Kidney (tissue), 14 donors: ENCODE data around the gene ESR2. TPM values are rescaled to one million over a fixed set of nuclear protein-coding genes. Genes with fewer than 3 reads are reported as not detected.
A peak's percentile ranks its signal among the peaks of the same experiment; 100 is the strongest.

Source experiments
- DNase-seq, 5 donors: peaks; one replicate each; pipeline ENCODE4 v3.0.0-alpha.2; 2013 to 2020
- FAIRE-seq: peaks from 2 replicates; lab custom pipeline; 2012; peaks lifted over from hg19 to GRCh38; lab: Jason Lieb, UNC
- H3K27ac ChIP-seq, 2 donors: one replicate each; pipeline ENCODE4 v1.7.0; 2013; ENCODE audit warnings: low read depth in 2 of 2, low read length in 2 of 2, inconsistent platforms in 1 of 2
- H3K27me3 ChIP-seq: one replicate; pipeline ENCODE4 v1.7.1; 2013; ENCODE audit warnings: low read length, inconsistent platforms; ENCODE audit not compliant: control insufficient read depth, insufficient read depth
- H3K36me3 ChIP-seq, 3 donors: one replicate each; pipeline versions ENCODE4 v1.7.0 to v1.7.1; 2013; ENCODE audit warnings: low read length in 3 of 3, control low read depth in 1 of 3, inconsistent platforms in 1 of 3; ENCODE audit not compliant: insufficient read depth in 3 of 3, control insufficient read depth in 2 of 3
- H3K4me1 ChIP-seq, 3 donors: one replicate each; pipeline versions ENCODE4 v1.7.0 to v1.7.1; 2013; ENCODE audit warnings: low read length in 3 of 3, inconsistent platforms in 1 of 3, low read depth in 1 of 3; ENCODE audit not compliant: control insufficient read depth in 2 of 3, insufficient read depth in 2 of 3
- H3K4me3 ChIP-seq, 3 donors: one replicate each; pipeline versions ENCODE4 v1.7.0 to v1.8.1; 2013; ENCODE audit warnings: low read length in 3 of 3, control low read depth in 1 of 3, inconsistent platforms in 1 of 3
- H3K9ac ChIP-seq, 3 donors: one replicate each; pipeline versions ENCODE4 v1.7.0 to v1.7.1; 2013; ENCODE audit warnings: low read length in 3 of 3, control low read depth in 1 of 3, inconsistent platforms in 1 of 3
- H3K9me3 ChIP-seq, 3 donors: one replicate each; pipeline versions ENCODE4 v1.7.0 to v1.7.1; 2013; ENCODE audit warnings: low read length in 3 of 3, control low read depth in 1 of 3, inconsistent platforms in 1 of 3; ENCODE audit not compliant: control insufficient read depth in 2 of 3, insufficient read depth in 1 of 3
- intact Hi-C: fragments of 100-400 bp; cut with DNase I; formaldehyde crosslinking; loops from one replicate; pipeline ENCODE4 v1.11.1; 2022
- polyA plus RNA-seq: library from polyadenylated mRNA; stranded (reverse); fragments of 350-450 nt; fragmentation: Illumina TruSeq; extraction: RNeasy Lipid Tissue Mini Kit (QIAGEN cat#74804); gene quantifications from one replicate; pipeline ENCODE4 v1.2.3, GENCODE V29; 2014; ENCODE audit warnings: low read depth, low replicate concordance; ENCODE audit not compliant: insufficient read depth
- total RNA-seq: library from RNA; stranded (reverse); fragmentation: NEBNext Ultra II Directional; extraction: Animal tissue kit (Norgen Biotek cat#: 25700); gene quantifications from one replicate; pipeline ENCODE4 v1.2.1, GENCODE V29; 2021
- TF ChIP-seq, protein P1 (sequence below): IDR thresholded peaks from 3 replicates; pipeline ENCODE4 v1.5.1; 2012; ENCODE audit warnings: mild to moderate bottlenecking, moderate library complexity, borderline replicate concordance; ENCODE audit not compliant: insufficient read depth; ENCODE audit errors: extremely low read depth
- donor health status: control.
- donor health status: control.
- donor health status: control.
- donor health status: control.
- donor health status: control.
- donor health status: DM: yes; HTN: yes; CAD: no.
- donor health status: Normal renal cell carcinoma (clear cell type).

ESR2 gene
- total and polyA plus RNA-seq, 2 donors from 2014 or later = 2.5 TPM; not detected in 1

DNA sequence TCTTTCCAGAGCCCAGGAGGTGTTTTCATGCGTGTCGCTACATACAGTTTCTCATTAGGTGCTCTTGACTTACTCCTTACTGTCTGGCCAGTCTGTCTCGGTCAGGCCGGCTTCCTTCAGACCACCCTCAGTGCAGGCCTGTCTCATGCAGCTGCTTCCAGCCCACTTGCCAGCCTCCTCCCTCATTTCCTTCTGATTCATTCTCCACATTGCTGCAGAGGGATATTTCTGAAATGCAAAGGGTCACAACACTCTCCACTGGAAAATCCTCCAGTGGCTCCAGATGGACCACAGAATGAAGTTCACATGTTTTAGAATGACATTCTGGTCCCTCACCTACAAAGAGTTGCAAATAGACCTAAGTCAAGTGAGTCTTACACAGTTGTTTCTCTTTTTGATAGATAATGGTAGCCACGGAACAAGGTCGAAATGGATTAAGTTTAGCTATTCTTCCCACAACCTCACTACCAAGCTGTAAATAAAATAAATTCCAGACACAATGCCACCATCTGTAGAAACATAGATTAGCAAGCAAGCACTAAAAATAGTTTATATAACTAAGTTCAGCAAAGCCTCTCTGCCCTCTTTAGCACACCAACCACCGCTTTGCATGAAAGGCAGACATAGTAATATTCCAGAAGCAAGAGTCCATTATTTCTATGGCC is 146.9 kb downstream of the ESR2 start:
- peaks cover 0 to 49% (median 34%) of the 10 kb centered on the region in 3 donors for H3K36me3 ChIP-seq

DNA sequence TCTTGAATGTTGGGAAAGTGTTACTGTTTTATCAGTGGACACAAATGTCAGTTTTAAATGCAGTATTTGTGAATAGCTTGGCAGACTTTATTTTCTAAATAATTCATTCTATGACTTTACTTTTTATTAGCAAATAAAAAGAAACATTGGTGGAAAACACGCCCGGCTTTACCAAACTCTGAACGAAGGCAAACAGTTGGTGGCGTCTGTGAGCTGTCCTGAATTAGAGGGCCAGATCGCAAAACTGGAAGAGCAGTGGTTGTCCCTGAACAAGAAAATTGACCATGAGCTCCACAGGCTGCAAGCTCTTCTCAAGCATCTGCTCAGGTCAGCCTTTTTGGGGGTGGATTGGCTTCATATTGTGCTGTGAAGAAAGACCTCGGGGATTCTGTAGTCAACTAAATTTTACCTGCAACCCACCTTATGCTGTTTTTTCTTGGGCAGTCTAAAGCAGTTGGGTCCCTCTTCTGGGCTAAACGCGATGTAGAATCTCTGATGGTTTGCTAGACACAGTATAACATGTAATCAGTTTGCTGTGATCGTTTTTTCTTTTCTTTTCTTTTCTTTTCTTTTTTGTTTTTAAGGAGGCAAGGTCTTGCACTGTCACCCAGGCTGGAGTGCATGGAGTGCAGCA is 156.4 kb downstream of the ESR2 start:
- Histone ChIP-seq H3K36me3 (peaks cover 0 to 51% (median 42%) of the 10 kb centered on the region in 3 donors), H3K4me1 (no peaks in the 10 kb centered on the region), H3K27ac (no peak overlapping the region), H3K9ac (no peak overlapping the region), H3K9me3 (no peaks in the 10 kb centered on the region), H3K4me3 (no peak overlapping the region), H3K27me3 (no peaks in the 10 kb centered on the region)
- FAIRE-seq (no peak), DNase-seq (no peak)
- TF ChIP-seq, protein P1, sequence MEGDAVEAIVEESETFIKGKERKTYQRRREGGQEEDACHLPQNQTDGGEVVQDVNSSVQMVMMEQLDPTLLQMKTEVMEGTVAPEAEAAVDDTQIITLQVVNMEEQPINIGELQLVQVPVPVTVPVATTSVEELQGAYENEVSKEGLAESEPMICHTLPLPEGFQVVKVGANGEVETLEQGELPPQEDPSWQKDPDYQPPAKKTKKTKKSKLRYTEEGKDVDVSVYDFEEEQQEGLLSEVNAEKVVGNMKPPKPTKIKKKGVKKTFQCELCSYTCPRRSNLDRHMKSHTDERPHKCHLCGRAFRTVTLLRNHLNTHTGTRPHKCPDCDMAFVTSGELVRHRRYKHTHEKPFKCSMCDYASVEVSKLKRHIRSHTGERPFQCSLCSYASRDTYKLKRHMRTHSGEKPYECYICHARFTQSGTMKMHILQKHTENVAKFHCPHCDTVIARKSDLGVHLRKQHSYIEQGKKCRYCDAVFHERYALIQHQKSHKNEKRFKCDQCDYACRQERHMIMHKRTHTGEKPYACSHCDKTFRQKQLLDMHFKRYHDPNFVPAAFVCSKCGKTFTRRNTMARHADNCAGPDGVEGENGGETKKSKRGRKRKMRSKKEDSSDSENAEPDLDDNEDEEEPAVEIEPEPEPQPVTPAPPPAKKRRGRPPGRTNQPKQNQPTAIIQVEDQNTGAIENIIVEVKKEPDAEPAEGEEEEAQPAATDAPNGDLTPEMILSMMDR = no peak
- intact Hi-C loops = no loop called here

More for the DNA sequence above, 146.9 kb downstream of the ESR2 start:
- no peak overlapping the region for H3K27ac ChIP-seq
- no peak overlapping the region for H3K9ac ChIP-seq
- peak in 2 of 5 donors; percentile 13 to 22 for DNase-seq
- H3K4me1 ChIP-seq = no peaks in the 10 kb centered on the region
- H3K27me3 ChIP-seq = no peaks in the 10 kb centered on the region
- no peak overlapping the region for H3K4me3 ChIP-seq
- intact Hi-C loops = no loop called here
- H3K9me3 ChIP-seq = no peaks in the 10 kb centered on the region
- TF ChIP-seq, protein P1 = no peak
- no peak for FAIRE-seq

- Histone ChIP-seq H3K4me1 (no peaks in the 10 kb centered on the region), H3K9me3 (no peaks in the 10 kb centered on the region), H3K27me3 (no peaks in the 10 kb centered on the region), H3K9ac (no peak overlapping the region), H3K4me3 (no peak overlapping the region), H3K36me3 (peaks cover 15 to 61% (median 53%) of the 10 kb centered on the region in 3 donors), H3K27ac (no peak overlapping the region)
- FAIRE-seq (no peak), DNase-seq (no peak)
- intact Hi-C loops = no loop called here
- TF ChIP-seq, protein P1 = no peak
These were observed 167.6 kb downstream of the ESR2 start for GRCh38 chr14:64126548-64126947.
